T-helper 17 cell (primary cell): ENCODE data around the gene TNK2. TPM values are rescaled to one million over a fixed set of nuclear protein-coding genes. Genes with fewer than 3 reads are reported as not detected.
"Not testable (repeated sequence)": the region's sequence is repeated elsewhere in the genome, so short reads cannot be mapped to it uniquely, and the experiment has no call there.

Experiments
- ATAC-seq: fragments of 150-1000 bp; cut with Tn5 transposase; 2 replicates; pipeline ENCODE4 v1.10.0; 2021; ENCODE audit warnings: mild to moderate bottlenecking, moderate library complexity
- DNase-seq, 3 donors: peaks; one replicate each; pipeline versions ENCODE4 v3.0.0 to v3.0.0-alpha.2; 2020 to 2021
- H3K9me3 ChIP-seq: one replicate; pipeline ENCODE4 v1.7.0; 2013; ENCODE audit warnings: low read length, mild to moderate bottlenecking; ENCODE audit not compliant: control insufficient read depth, poor library complexity, severe bottlenecking
- H3K27ac Mint-ChIP-seq: one replicate; pipeline ENCODE4 v1.8.0; 2022; ENCODE audit warnings: mild to moderate bottlenecking, moderate library complexity, mixed read lengths
- H3K27me3 Mint-ChIP-seq: one replicate; pipeline ENCODE4 v1.8.0; 2022; ENCODE audit warnings: mixed read lengths
- H3K36me3 Mint-ChIP-seq: one replicate; pipeline ENCODE4 v1.8.0; 2022; ENCODE audit warnings: low read depth, mixed read lengths
- H3K4me1 Mint-ChIP-seq: one replicate; pipeline ENCODE4 v1.8.0; 2022; ENCODE audit warnings: mild to moderate bottlenecking, mixed read lengths
- H3K4me3 Mint-ChIP-seq: one replicate; pipeline ENCODE4 v1.8.0; 2022; ENCODE audit warnings: mild to moderate bottlenecking, moderate library complexity, mixed read lengths
- total RNA-seq, 4 donors: library from RNA in 2 of 4; stranded (reverse) in 2 of 4; gene quantifications; one replicate each; pipeline ENCODE4 v1.2.3 and lab custom pipeline; 2022 to 2026

TNK2 gene
- total RNA-seq, 2 donors from 2014 or later = 123 to 125 TPM

- not testable (repeated sequence) for DNase-seq, H3K4me3 Mint-ChIP-seq, H3K9me3 ChIP-seq, H3K4me1 Mint-ChIP-seq, H3K36me3 Mint-ChIP-seq, ATAC-seq, H3K27me3 Mint-ChIP-seq
- peak overlapping the region; percentile 32 for H3K27ac Mint-ChIP-seq
Observed at GRCh38 chr3:195862318-195862717, 46.0 kb downstream of the TNK2 start.

DNA sequence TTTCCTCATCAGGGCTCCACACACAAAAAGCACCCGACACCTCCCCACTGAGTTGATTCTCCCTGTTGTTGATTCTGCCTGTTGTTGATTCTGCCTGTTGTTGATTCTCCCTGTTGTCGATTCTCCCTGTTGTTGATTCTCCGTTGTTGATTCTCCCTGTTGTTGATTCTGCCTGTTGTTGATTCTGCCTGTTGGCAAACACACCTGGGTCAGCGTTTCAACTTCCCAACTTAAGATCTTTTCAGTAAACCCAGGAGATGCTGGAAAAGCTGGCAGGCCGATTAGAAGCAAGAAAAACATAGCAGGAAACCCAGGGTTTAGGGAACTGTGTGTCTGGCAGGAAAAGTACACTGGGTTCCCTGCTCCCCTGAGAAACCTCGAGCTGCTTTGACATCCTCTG, 47.9 kb downstream of the TNK2 start:
- no peak for ATAC-seq
- no peak for DNase-seq
- no peaks in the 10 kb centered on the region for H3K9me3 ChIP-seq
- peak overlapping the region; percentile 32 for H3K27ac Mint-ChIP-seq
- no peak overlapping the region for H3K4me3 Mint-ChIP-seq
- no peaks in the 10 kb centered on the region for H3K27me3 Mint-ChIP-seq
- H3K36me3 Mint-ChIP-seq = peaks cover 2% of the 10 kb centered on the region
- peaks cover 3% of the 10 kb centered on the region for H3K4me1 Mint-ChIP-seq

GRCh38 chr3:195859846-195860411, 48.4 kb downstream of the TNK2 start:
- Mint-ChIP-seq H3K4me1 (peaks cover 3% of the 10 kb centered on the region), H3K27me3 (no peaks in the 10 kb centered on the region), H3K4me3 (no peak overlapping the region), H3K36me3 (peaks cover 2% of the 10 kb centered on the region), H3K27ac (peak overlapping the region; percentile 32)
- DNase-seq (no peak), ATAC-seq (no peak)
- no peaks in the 10 kb centered on the region for H3K9me3 ChIP-seq

- Mint-ChIP-seq H3K27ac (peak overlapping the region; percentile 32), H3K4me1 (peaks cover 3% of the 10 kb centered on the region)
- ATAC-seq = peak; percentile 73
Observed at GRCh38 chr3:195859061-195859845, 49.1 kb downstream of the TNK2 start.

GRCh38 chr3:195856410-195857084, 51.8 kb downstream of the TNK2 start:
- H3K27ac Mint-ChIP-seq = no peak overlapping the region
- H3K4me3 Mint-ChIP-seq = no peak overlapping the region
- no peaks in the 10 kb centered on the region for H3K36me3 Mint-ChIP-seq
- peaks cover 3% of the 10 kb centered on the region for H3K4me1 Mint-ChIP-seq
- H3K9me3 ChIP-seq = no peaks in the 10 kb centered on the region
- ATAC-seq = no peak
- peaks cover 5% of the 10 kb centered on the region for H3K27me3 Mint-ChIP-seq
- DNase-seq = no peak

More at GRCh38 chr3:195859061-195859845, 49.1 kb downstream of the TNK2 start:
- Mint-ChIP-seq H3K4me3 (peak overlapping the region; percentile 84), H3K27me3 (no peaks in the 10 kb centered on the region), H3K36me3 (peaks cover under 1% of the 10 kb centered on the region)
- DNase-seq = peak; percentile 55 to 72 (median 58)
- no peaks in the 10 kb centered on the region for H3K9me3 ChIP-seq

DNA sequence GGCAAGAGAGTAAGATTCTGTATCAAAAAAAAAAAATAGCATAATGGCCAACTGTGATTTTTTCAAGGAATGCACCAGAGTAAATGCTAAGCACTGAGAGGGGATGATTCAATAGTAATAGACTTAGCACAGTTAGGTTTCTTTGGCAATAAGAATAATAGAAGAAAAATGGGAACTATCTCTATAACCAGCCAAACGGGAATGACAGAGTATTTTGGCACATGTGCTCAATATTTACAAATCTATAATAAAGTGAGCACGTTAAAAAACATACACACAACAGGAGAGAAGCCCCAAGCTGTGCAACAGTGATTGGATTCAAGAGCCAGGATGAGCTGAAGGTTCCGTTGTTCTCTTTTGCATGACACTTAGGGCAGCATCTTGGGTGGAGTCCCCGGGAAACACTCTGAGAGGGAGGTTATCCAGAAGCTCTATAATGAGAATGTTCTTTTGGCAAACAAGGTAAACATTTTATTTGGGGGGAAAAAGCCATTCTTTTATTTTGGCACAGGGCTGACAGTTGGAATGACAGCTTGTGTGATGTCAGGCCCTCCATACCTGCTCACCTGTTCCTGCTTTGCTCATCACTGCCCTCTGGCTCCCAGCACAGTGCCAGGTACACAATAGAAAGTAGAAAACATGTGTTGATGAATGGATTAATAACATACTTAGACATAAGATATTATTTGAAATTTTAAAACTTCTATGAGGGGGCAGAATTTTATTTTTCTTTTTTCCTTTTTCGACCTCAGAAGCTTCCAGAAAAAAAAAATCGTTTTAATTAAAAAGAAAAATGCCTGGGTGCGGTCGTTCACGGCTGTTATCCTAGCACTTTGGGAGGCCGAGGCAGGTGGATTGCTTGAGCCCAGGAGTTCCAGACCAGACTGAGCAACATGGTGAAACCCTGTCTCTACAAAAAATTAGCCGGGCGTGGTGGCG, 52.6 kb downstream of the TNK2 start:
- H3K36me3 Mint-ChIP-seq = no peaks in the 10 kb centered on the region
- H3K27ac Mint-ChIP-seq = no peak overlapping the region
- H3K27me3 Mint-ChIP-seq = peaks cover 6% of the 10 kb centered on the region
- H3K4me3 Mint-ChIP-seq = no peak overlapping the region
- H3K9me3 ChIP-seq = no peaks in the 10 kb centered on the region
- ATAC-seq = no peak
- H3K4me1 Mint-ChIP-seq = peaks cover 7% of the 10 kb centered on the region
- no peak for DNase-seq

DNA sequence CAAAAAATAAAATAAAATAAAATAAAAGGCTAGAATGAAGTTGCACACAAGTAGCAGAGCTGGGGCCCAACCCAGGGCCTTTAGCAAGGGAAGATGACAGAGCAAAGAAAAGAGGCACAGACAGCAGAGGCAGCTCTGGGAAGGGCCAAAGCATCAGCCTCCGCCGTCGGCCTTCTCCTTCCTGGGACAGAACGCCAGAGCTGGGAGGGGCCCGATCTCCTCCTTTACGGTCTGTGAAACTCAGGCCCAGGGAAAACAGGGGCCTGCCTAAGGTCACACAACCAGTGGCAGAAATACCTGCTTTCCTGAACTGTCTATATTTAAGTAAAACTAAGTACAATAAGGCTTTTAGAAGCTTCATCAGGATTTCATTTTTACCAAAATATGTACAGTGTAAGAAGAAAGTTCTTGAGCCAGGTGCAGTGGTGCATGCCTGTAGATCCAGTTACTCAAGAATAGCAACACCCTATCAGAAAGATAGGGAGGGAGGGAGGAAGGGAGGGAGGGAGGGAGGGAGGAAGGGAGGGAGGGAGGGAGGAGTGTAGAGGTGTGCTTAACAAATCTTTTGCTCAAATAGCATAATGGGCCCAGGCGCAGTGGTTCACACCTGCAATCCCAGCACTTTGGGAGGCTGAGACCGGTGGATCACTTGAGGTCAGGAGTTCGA, 53.6 kb downstream of the TNK2 start:
- H3K4me3 Mint-ChIP-seq = no peak overlapping the region
- no peak for DNase-seq
- no peak for ATAC-seq
- H3K9me3 ChIP-seq = no peaks in the 10 kb centered on the region
- no peaks in the 10 kb centered on the region for H3K36me3 Mint-ChIP-seq
- peaks cover 8% of the 10 kb centered on the region for H3K4me1 Mint-ChIP-seq
- peaks cover 6% of the 10 kb centered on the region for H3K27me3 Mint-ChIP-seq
- no peak overlapping the region for H3K27ac Mint-ChIP-seq

DNA sequence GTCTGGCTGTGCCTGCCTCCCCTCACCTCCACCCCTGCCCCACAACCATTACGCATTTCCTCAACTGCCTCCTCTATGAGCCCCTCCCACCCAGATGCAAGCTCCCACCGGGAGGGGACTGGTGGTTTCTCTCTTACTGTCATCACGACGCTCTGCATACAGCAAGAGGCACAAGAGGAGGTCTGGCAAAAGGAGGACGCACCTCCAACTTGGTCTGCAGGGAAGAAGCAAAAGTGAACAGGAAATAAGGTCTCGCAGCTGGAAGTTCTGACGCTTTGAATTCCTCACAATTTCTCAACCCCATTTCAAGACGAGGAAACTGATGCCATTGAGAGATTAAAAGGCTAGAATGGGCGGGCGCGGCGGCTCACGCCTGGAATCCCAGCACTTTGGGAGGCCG, 54.4 kb downstream of the TNK2 start:
- no peak overlapping the region for H3K27ac Mint-ChIP-seq
- DNase-seq (no peak), ATAC-seq (no peak)
- peaks cover 6% of the 10 kb centered on the region for H3K27me3 Mint-ChIP-seq
- H3K4me3 Mint-ChIP-seq = no peak overlapping the region
- H3K36me3 Mint-ChIP-seq = no peaks in the 10 kb centered on the region
- H3K9me3 ChIP-seq = no peaks in the 10 kb centered on the region
- H3K4me1 Mint-ChIP-seq = peaks cover 5% of the 10 kb centered on the region

- Mint-ChIP-seq H3K27me3 (peaks cover 6% of the 10 kb centered on the region), H3K36me3 (no peaks in the 10 kb centered on the region), H3K27ac (no peak overlapping the region), H3K4me3 (no peak overlapping the region), H3K4me1 (peaks cover 5% of the 10 kb centered on the region)
- no peaks in the 10 kb centered on the region for H3K9me3 ChIP-seq
- ATAC-seq (no peak), DNase-seq (no peak)
Observed at GRCh38 chr3:195853036-195853435, 55.3 kb downstream of the TNK2 start.

- Mint-ChIP-seq H3K4me1 (peaks cover 5% of the 10 kb centered on the region), H3K27me3 (peaks cover 6% of the 10 kb centered on the region), H3K4me3 (no peak overlapping the region), H3K27ac (peak overlapping the region; percentile 32), H3K36me3 (no peaks in the 10 kb centered on the region)
- H3K9me3 ChIP-seq = no peaks in the 10 kb centered on the region
- DNase-seq = peak; percentile 63 to 83 (median 75)
- ATAC-seq = peak; percentile 100
Observed at GRCh38 chr3:195850857-195851543, 57.4 kb downstream of the TNK2 start.

DNA sequence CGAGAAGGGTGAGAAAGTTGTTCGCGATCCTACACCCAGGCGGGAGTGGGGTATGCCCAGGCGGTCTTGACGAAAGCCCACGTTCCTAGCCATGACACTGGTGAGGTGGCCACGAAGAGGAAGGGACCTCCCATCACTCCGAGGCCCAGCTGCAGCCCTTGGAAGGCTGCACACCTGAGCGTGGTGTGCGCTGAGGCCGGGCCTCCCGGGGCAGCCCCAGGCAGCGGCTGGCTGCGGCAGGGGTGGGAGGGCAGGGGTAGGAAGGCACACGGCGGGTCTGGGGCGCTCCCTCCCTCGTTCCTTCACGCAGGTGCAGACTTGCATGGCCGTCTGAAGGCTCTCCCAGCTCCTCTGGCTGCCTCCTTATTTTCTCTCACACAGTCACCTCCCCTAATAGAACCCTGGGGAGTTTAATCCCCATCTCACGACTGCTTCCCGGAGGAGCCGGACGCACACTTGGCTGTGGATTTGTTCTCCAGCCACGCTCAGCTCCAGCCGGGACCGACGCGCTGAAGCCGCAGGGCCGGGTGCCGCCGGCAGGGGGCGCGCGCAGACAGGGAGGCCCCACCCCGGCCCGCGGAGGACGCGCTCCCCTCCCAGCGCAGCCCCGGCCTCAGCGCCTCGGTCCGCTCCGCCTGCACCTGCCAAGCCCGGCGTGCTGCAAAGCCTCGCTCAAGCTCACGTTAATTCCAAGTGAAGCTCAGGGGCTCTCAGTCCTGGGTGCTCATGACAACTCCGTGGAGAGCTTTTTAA, 58.9 kb downstream of the TNK2 start:
- peaks cover 7% of the 10 kb centered on the region for H3K4me1 Mint-ChIP-seq
- peaks cover 6% of the 10 kb centered on the region for H3K27me3 Mint-ChIP-seq
- H3K4me3 Mint-ChIP-seq = no peak overlapping the region
- no peak overlapping the region for H3K27ac Mint-ChIP-seq
- DNase-seq (no peak), ATAC-seq (no peak)
- no peaks in the 10 kb centered on the region for H3K9me3 ChIP-seq
- no peaks in the 10 kb centered on the region for H3K36me3 Mint-ChIP-seq
